HG03103 (cell line): Measurements from ENCODE around the gene EIF1AX.
"Not testable (repeated sequence)": the region's sequence is repeated elsewhere in the genome, so short reads cannot be mapped to it uniquely, and the experiment has no call there.

Source experiments
- ATAC-seq: cut with Tn5 transposase; IDR thresholded peaks from one replicate; pipeline ENCODE4 v1.9.1; 2021; ENCODE audit warnings: low read depth; ENCODE audit not compliant: unreplicated experiment

Gene EIF1AX

DNA sequence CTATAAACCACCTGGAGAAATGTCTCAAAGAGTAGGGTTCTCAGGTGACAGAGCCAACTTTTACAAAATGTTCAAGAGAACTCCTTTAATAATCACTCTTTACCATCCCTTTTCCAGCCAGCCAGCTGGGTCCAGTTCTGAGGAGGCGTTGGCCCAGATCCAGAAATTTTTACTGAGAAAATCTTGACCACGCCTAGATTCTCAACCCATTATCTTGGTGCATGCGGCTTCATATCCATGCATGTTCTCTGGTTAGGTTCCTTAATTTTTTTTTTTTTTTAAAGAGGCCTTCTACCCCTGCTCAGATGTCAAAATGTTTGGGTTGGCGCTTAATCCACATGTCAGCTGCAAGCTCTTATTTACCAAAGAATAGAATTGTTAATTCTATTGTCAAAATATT, 13.0 kb downstream of the EIF1AX start:
- no peak for ATAC-seq

DNA sequence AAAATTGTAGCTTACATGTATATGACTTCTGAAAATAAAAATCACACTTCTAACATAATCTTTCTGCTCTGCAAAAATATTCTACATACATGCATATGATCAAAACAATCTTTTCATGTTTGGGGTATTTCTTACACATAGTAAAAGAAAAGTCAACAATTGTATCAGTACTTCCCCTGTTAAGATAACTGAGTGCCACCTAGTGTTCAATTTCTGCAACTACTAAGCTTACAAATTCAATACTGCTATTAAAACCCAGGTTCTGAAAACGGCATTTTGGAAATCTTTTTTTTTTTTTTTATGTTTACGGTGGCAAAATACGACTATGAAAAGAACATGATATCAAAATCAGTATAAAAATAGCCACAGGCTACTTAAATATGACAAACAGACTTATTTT, 14.2 kb downstream of the EIF1AX start:
- ATAC-seq, result not testable (repeated sequence)

DNA sequence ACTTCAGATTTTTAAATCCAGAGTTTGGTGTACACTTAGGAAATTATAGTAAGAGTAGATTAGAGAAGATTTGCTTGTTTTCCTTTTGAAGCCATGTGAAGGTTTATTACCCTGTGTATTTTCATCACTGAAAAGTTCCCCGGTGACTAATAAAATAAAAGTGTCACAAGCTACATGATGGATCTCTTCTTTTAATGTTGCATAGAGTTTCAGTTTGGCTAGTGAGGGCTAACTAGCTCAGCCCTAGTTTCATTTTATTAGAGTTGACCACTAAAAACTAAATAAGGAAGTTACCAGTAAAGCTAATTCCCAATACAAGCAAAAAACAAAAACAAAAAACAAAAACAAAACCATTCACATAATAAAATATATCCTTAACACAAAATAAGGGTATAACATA, 14.8 kb downstream of the EIF1AX start:
- ATAC-seq, result not testable (repeated sequence)

GRCh38 chrX:20124964-20125363, 16.7 kb downstream of the EIF1AX start:
- no peak for ATAC-seq

GRCh38 chrX:20118065-20118824, 23.4 kb downstream of the EIF1AX start:
- no peak for ATAC-seq

DNA sequence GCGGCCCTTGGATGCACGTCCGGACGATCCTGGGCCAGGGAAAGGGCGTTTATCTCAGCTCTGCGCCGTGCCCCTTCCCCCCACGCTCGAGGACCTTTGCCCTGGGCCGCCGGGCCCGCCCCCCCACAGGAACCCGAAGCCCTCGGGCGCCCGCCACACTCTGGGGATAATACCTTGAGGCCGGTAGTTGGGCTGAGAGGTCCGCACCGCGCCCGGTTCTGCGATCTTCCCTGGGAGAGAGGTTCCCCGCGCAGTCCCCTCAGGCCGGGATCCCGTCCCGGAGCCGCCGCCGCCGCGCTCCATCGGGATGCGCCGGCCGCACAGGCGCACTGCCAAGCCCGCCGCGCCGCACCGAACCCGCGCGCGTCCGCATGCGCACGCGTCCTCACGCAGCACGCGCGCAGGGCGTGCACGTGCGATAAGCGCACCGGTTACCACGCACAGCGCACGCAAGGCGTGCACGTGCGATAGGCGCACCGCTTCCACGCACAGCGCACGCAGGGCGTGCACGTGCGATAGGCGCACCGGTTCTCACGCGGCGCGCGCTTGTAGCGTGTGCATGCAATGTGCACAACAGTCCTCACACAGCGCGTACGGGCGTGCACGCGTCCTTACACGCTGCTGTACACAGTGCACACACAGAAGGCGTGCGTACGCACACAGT, 24.9 kb downstream of the EIF1AX start, which contains the start of gene MAP7D2:
TSS of gene MAP7D2 (minus strand) at position 331 of the 664 bp plus-strand sequence. CDS start at position 303, 28 bp downstream.
- no peak for ATAC-seq

DNA sequence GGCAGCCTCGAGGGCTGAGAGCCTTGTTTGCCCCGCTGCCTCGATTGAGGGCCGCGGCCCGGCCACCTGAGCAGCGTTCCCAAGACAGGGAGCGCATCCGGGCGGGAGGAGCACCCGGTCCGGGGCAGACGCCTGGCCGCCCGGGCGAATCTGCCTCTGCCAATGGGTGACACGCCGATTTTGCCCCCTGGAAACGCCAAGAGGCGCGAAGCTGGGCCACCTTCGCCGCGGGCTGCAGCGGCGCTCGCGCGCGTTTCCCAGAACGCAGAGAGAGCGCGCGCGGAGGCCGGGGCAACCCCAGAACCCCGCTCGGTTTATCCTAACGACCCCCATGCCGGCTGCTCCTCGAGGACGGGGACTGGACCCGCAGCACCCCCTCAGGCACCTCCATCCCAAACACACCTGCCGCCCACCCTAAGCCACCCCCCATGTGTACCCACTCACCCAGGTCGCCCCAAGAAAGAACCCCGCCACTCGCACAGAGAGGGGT, 25.5 kb downstream of the EIF1AX start:
- ATAC-seq, result no peak

- ATAC-seq, result no peak
Measured at GRCh38 chrX:20112022-20112774, 29.4 kb downstream of the EIF1AX start.

GRCh38 chrX:20111271-20111670, 30.4 kb downstream of the EIF1AX start:
- no peak for ATAC-seq

GRCh38 chrX:20101934-20102581, 39.6 kb downstream of the EIF1AX start:
- ATAC-seq, result no peak

- no peak for ATAC-seq
Measured at GRCh38 chrX:20091499-20091898, 50.1 kb downstream of the EIF1AX start.

- ATAC-seq, result no peak
Measured at GRCh38 chrX:20089845-20090244, 51.8 kb downstream of the EIF1AX start.

GRCh38 chrX:20080277-20080676, 61.4 kb downstream of the EIF1AX start:
- no peak for ATAC-seq
